Common myeloid progenitor, CD34-positive (primary cell): ENCODE measurements around the gene IMMP2L.
A peak's percentile ranks its signal among the peaks of the same experiment; 100 is the strongest.

Experiments
- CTCF ChIA-PET: fragments of 350-600 bp; sonication (Branson Sonifier 250); formaldehyde crosslinking; loops from one replicate; lab custom pipeline; 2021; ENCODE audit warnings: antibody characterized with exemption; lab: Charles Lee
- POLR2A ChIA-PET: fragments of 350-600 bp; sonication (Branson Sonifier 250); formaldehyde crosslinking; loops from one replicate; lab custom pipeline; 2021; ENCODE audit warnings: antibody characterized with exemption; lab: Charles Lee
- DNase-seq, 3 donors: peaks; one replicate each; pipeline versions ENCODE4 v3.0.0 to v3.0.0-alpha.2; 2013
- H3K27ac ChIP-seq, 2 experiments: 1 replicate in 1 of 2; 2 replicates in 1 of 2; pipeline ENCODE4 v1.7.0; 2013; ENCODE audit warnings: inconsistent platforms in 2 of 2, low read length in 2 of 2, mild to moderate bottlenecking in 2 of 2, low read depth in 1 of 2, moderate library complexity in 1 of 2; ENCODE audit not compliant: severe bottlenecking in 2 of 2, insufficient read depth in 1 of 2, poor library complexity in 1 of 2
- H3K27me3 ChIP-seq, 5 experiments: replicated peaks in 2 of 5; 1 replicate in 3 of 5; 2 replicates in 2 of 5; pipeline versions ENCODE4 v1.6.1 to v1.7.0; 2013; ENCODE audit warnings: low read length in 4 of 5, mild to moderate bottlenecking in 2 of 5, moderate library complexity in 2 of 5, inconsistent platforms in 1 of 5; ENCODE audit not compliant: insufficient read depth in 5 of 5, control insufficient read depth in 4 of 5
- H3K36me3 ChIP-seq, 4 experiments: 1 replicate in 2 of 4; 2 replicates in 2 of 4; pipeline versions ENCODE4 v1.6.1 to v1.7.0; 2013; ENCODE audit warnings: low read length in 3 of 4, control low read depth in 1 of 4, mild to moderate bottlenecking in 1 of 4; ENCODE audit not compliant: control insufficient read depth in 4 of 4, insufficient read depth in 4 of 4
- H3K4me1 ChIP-seq, 4 experiments: 1 replicate in 3 of 4; 2 replicates in 1 of 4; pipeline versions ENCODE4 v1.6.1 to v1.7.1; 2013; ENCODE audit warnings: low read length in 3 of 4, mild to moderate bottlenecking in 3 of 4, control low read depth in 1 of 4, inconsistent platforms in 1 of 4, moderate library complexity in 1 of 4; ENCODE audit not compliant: control insufficient read depth in 4 of 4, insufficient read depth in 4 of 4; ENCODE audit errors: control extremely low read depth in 1 of 4
- H3K4me3 ChIP-seq, 7 experiments: 1 replicate in 4 of 7; 2 replicates in 3 of 7; pipeline versions ENCODE4 v1.5.1 to v1.7.0; 2013; ENCODE audit warnings: mild to moderate bottlenecking in 7 of 7, low read length in 6 of 7, moderate library complexity in 6 of 7, inconsistent platforms in 2 of 7, low read depth in 2 of 7, control low read depth in 1 of 7; ENCODE audit not compliant: insufficient read depth in 4 of 7, control insufficient read depth in 1 of 7; ENCODE audit errors: extremely low read depth in 1 of 7
- H3K9me3 ChIP-seq, 5 experiments: 1 replicate in 4 of 5; 2 replicates in 1 of 5; pipeline versions ENCODE4 v1.6.1 to v1.7.1; 2013; ENCODE audit warnings: low read length in 4 of 5, mild to moderate bottlenecking in 2 of 5, inconsistent platforms in 1 of 5, low read depth in 1 of 5, moderate library complexity in 1 of 5; ENCODE audit not compliant: control insufficient read depth in 4 of 5, insufficient read depth in 2 of 5; ENCODE audit errors: control extremely low read depth in 1 of 5
- WGBS: methylation state at CpG from one replicate; pipeline ENCODE4 v1.1.5; 2013; ENCODE audit not compliant: insufficient coverage; 5-methylcytosine and 5-hydroxymethylcytosine counted together

The IMMP2L gene

GRCh38 chr7:110854166-110854565 lies 708.1 kb downstream of the IMMP2L start:
- Histone ChIP-seq H3K4me1 (no peaks in the 10 kb centered on the region), H3K9me3 (no peaks in the 10 kb centered on the region), H3K4me3 (no peak overlapping the region), H3K27ac (no peak overlapping the region), H3K36me3 (no peaks in the 10 kb centered on the region), H3K27me3 (no peaks in the 10 kb centered on the region)
- POLR2A ChIA-PET, result no interaction called here
- no peak for DNase-seq
- CTCF ChIA-PET, result no interaction called here

GRCh38 chr7:110853263-110853662 lies 709.0 kb downstream of the IMMP2L start:
- ChIA-PET POLR2A (no interaction called here), CTCF (no interaction called here)
- Histone ChIP-seq H3K9me3 (no peaks in the 10 kb centered on the region), H3K4me1 (no peaks in the 10 kb centered on the region), H3K36me3 (no peaks in the 10 kb centered on the region), H3K4me3 (no peak overlapping the region), H3K27me3 (no peaks in the 10 kb centered on the region), H3K27ac (no peak overlapping the region)
- DNase-seq, result no peak
- 100% methylated on average over 3 of the region's 3 CpGs for WGBS

GRCh38 chr7:110852156-110852940 lies 709.9 kb downstream of the IMMP2L start:
- ChIA-PET POLR2A (no interaction called here), CTCF (no interaction called here)
- Histone ChIP-seq H3K4me1 (no peaks in the 10 kb centered on the region), H3K9me3 (no peaks in the 10 kb centered on the region), H3K36me3 (no peaks in the 10 kb centered on the region), H3K27me3 (no peaks in the 10 kb centered on the region), H3K27ac (no peak overlapping the region), H3K4me3 (no peak overlapping the region)
- whole genome bisulfite sequencing, result 83% methylated on average over 1 of the region's 4 CpGs
- DNase-seq, result no peak

- no peaks in the 10 kb centered on the region for H3K36me3 ChIP-seq
- ChIA-PET POLR2A (no interaction called here), CTCF (no interaction called here)
- no peak overlapping the region for H3K4me3 ChIP-seq
- H3K27me3 ChIP-seq, result no peaks in the 10 kb centered on the region
- no peaks in the 10 kb centered on the region for H3K4me1 ChIP-seq
- no peak for DNase-seq
- no peak overlapping the region for H3K27ac ChIP-seq
- WGBS, result 100% methylated on average over 2 of the region's 3 CpGs
- H3K9me3 ChIP-seq, result no peaks in the 10 kb centered on the region
These were observed 712.1 kb downstream of the IMMP2L start for GRCh38 chr7:110850224-110850623.

GRCh38 chr7:110842796-110843195 lies 719.5 kb downstream of the IMMP2L start:
- H3K4me1 ChIP-seq, result no peaks in the 10 kb centered on the region
- no peaks in the 10 kb centered on the region for H3K9me3 ChIP-seq
- H3K27me3 ChIP-seq, result no peaks in the 10 kb centered on the region
- ChIA-PET CTCF (no interaction called here), POLR2A (no interaction called here)
- DNase-seq, result no peak
- no peak overlapping the region for H3K4me3 ChIP-seq
- WGBS, result 100% methylated on average over 1 of the region's 4 CpGs
- H3K27ac ChIP-seq, result no peak overlapping the region
- peaks cover 0 to 3% (median 0%) of the 10 kb centered on the region in 4 experiments for H3K36me3 ChIP-seq

DNA sequence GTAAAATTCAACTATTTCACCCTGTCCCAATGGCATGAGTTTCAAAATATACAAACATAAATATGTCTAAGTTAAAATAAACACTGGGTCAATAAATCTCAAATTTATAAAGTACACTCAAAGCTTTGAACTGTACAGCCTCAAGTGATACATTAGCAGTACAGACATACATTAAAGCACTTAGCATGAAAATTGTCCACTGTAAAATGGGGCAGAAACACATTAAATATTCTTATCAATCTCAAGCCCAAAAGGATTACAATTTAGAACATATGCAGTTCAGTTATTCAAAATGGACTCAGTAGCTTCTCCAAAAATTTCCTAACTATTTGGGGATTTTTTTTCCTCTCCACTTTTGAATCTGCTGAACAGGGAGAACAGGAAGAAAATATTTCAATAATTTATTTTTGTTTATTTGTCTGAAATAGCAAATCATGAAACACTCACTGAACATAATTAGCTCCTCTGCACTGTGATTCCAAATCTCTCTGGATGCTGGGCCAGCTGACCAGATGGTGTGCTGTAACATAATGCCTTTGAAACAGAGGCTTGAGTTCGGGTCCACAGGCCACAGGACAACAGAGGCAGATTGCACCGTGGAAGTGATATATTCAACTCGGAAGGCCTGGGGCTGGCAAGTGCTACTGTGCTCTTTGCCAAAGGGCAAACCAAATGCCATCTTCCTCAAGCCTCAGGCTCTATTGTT lies 720.3 kb downstream of the IMMP2L start:
- H3K4me1 ChIP-seq, result no peaks in the 10 kb centered on the region
- H3K27ac ChIP-seq, result no peak overlapping the region
- H3K4me3 ChIP-seq, result no peak overlapping the region
- POLR2A ChIA-PET, result no interaction called here
- CTCF ChIA-PET, result no interaction called here
- H3K9me3 ChIP-seq, result no peaks in the 10 kb centered on the region
- WGBS, result no CpG with 5 or more reads among the region's 3 CpGs
- no peak for DNase-seq
- peaks cover 0 to 3% (median 0%) of the 10 kb centered on the region in 4 experiments for H3K36me3 ChIP-seq
- H3K27me3 ChIP-seq, result no peaks in the 10 kb centered on the region

GRCh38 chr7:110839866-110840265 lies 722.4 kb downstream of the IMMP2L start:
- Histone ChIP-seq H3K27ac (no peak overlapping the region), H3K4me1 (no peaks in the 10 kb centered on the region), H3K9me3 (no peaks in the 10 kb centered on the region), H3K27me3 (no peaks in the 10 kb centered on the region), H3K36me3 (peaks cover 0 to 3% (median 0%) of the 10 kb centered on the region in 4 experiments), H3K4me3 (no peak overlapping the region)
- POLR2A ChIA-PET, result no interaction called here
- CTCF ChIA-PET, result no interaction called here
- peak; percentile 2 to 66 (median 65) for DNase-seq
- WGBS, result 67% methylated on average over 5 of the region's 5 CpGs
